GM12878 (cell line): ENCODE data around the gene CAPZB. TPM values are rescaled to one million over a fixed set of nuclear protein-coding genes. Genes with fewer than 3 reads are reported as not detected.

ENCODE experiments used
- ATAC-seq: fragments of 200-7000 bp; cut with Tn5 transposase; 3 replicates; pipeline ENCODE4 v1.9.1; 2020; ENCODE audit warnings: mild to moderate bottlenecking, moderate library complexity
- BruUV-seq: library from RNA; stranded (reverse); fragments of 400-500 nt; replicated peaks from 2 replicates; lab custom pipeline; 2021; lab: Mats Ljungman, UMichigan
- CTCF ChIA-PET: fragments of 300-600 bp; sonication (Branson Sonifier 250); formaldehyde crosslinking; extraction: SDS; loops from one replicate; lab custom pipeline; 2021; ENCODE audit warnings: inconsistent platforms; lab: Yijun Ruan, JAX
- POLR2A ChIA-PET: fragments of 350-600 bp; formaldehyde crosslinking; extraction: SDS; loops from one replicate; lab custom pipeline; 2021; ENCODE audit warnings: inconsistent platforms; lab: Charles Lee
- RAD21 ChIA-PET: fragments of 300-600 bp; sonication (Branson Sonifier 250); formaldehyde crosslinking; loops from one replicate; lab custom pipeline; 2023; ENCODE audit warnings: antibody characterized with exemption; ENCODE audit not compliant: unreplicated experiment; lab: Charles Lee
- SMC1A ChIA-PET: fragments of 300-600 bp; sonication (Branson Sonifier 250); formaldehyde crosslinking; loops from one replicate; lab custom pipeline; 2023; ENCODE audit not compliant: unreplicated experiment, uncharacterized antibody; lab: Charles Lee
- DNase-seq: peaks from one replicate; pipeline ENCODE4 v3.0.0-alpha.2; 2011; ENCODE audit warnings: low read depth, low spot score
- FAIRE-seq: peaks from 3 replicates; lab custom pipeline; 2011; peaks lifted over from hg19 to GRCh38; lab: Jason Lieb, UNC
- H2AFZ ChIP-seq: 2 replicates; pipeline ENCODE4 v1.6.0; 2011; ENCODE audit warnings: low read depth, low read length, control low read depth; ENCODE audit not compliant: control insufficient read depth
- H3K27ac ChIP-seq: 2 replicates; pipeline ENCODE4 v1.5.1; 2011; ENCODE audit warnings: control low read depth; ENCODE audit not compliant: control insufficient read depth, insufficient read depth
- H3K27me3 ChIP-seq, 2 experiments: replicated peaks in 1 of 2; 2 replicates each; pipeline versions ENCODE4 v1.6.0 to v1.6.1; 2011; ENCODE audit warnings: low read length in 1 of 2; ENCODE audit not compliant: control insufficient read depth in 2 of 2, insufficient read depth in 2 of 2
- H3K36me3 ChIP-seq, 2 experiments: 2 replicates each; pipeline ENCODE4 v1.5.1; 2011; ENCODE audit warnings: low read length in 1 of 2; ENCODE audit not compliant: control insufficient read depth in 2 of 2, insufficient read depth in 2 of 2
- H3K4me1 ChIP-seq: 2 replicates; pipeline ENCODE4 v1.6.1; 2011; ENCODE audit warnings: mild to moderate bottlenecking, low read length, moderate library complexity, mixed read lengths; ENCODE audit not compliant: control insufficient read depth, insufficient read depth
- H3K4me2 ChIP-seq: 2 replicates; pipeline ENCODE4 v1.6.0; 2011; ENCODE audit warnings: control low read depth; ENCODE audit not compliant: control insufficient read depth, insufficient read depth
- H3K4me3 ChIP-seq: fragments of 200-600 bp; sonication (generic); 2 replicates; pipeline ENCODE4 v1.5.1; 2016
- H3K79me2 ChIP-seq: 2 replicates; pipeline ENCODE4 v1.6.0; 2011; ENCODE audit warnings: low read length; ENCODE audit not compliant: control insufficient read depth, insufficient read depth
- H3K9ac ChIP-seq: 2 replicates; pipeline ENCODE4 v1.8.0; 2011; ENCODE audit warnings: low read length, control low read depth, mixed read lengths; ENCODE audit not compliant: control insufficient read depth, insufficient read depth
- H3K9me3 ChIP-seq: replicated peaks from 3 replicates; pipeline ENCODE4 v1.5.1; 2011; ENCODE audit warnings: mild to moderate bottlenecking, low read length; ENCODE audit not compliant: control insufficient read depth, insufficient read depth
- H4K20me1 ChIP-seq: 2 replicates; pipeline ENCODE4 v1.6.0; 2011; ENCODE audit not compliant: control insufficient read depth, insufficient read depth
- ATF2 ChIP-seq: IDR thresholded peaks from 2 replicates; pipeline ENCODE4 v1.6.1; 2012; ENCODE audit warnings: low read length, inconsistent platforms
- BRCA1 ChIP-seq: IDR thresholded peaks from 2 replicates; pipeline ENCODE4 v1.6.1; 2011; ENCODE audit warnings: low read depth, low read length, improper control_type of control experiment
- ETV6 ChIP-seq, 2 experiments: fragments of 450-650 bp in 1 of 2; IDR thresholded peaks in 1 of 2; conservative IDR thresholded peaks in 1 of 2; 2 replicates each; pipeline ENCODE4 v1.6.1; 2014; ENCODE audit warnings: antibody characterized with exemption in 1 of 2, borderline replicate concordance in 1 of 2, low read depth in 1 of 2, mild to moderate bottlenecking in 1 of 2, moderate library complexity in 1 of 2
- HCFC1 ChIP-seq: fragments of 150-350 bp; IDR thresholded peaks from 2 replicates; pipeline ENCODE4 v1.6.1; 2014; ENCODE audit warnings: low read length
- HDAC6 ChIP-seq: fragments of 200-600 bp; sonication (generic); IDR thresholded peaks from one replicate; pipeline ENCODE4 v1.8.0; 2017; ENCODE audit warnings: antibody characterized with exemption; ENCODE audit not compliant: unreplicated experiment
- HSF1 ChIP-seq: fragments of 150-350 bp; IDR thresholded peaks from 2 replicates; pipeline ENCODE4 v1.6.1; 2014; ENCODE audit warnings: mild to moderate bottlenecking, low read depth, low read length
- MEF2A ChIP-seq: IDR thresholded peaks from 2 replicates; pipeline ENCODE4 v1.6.1; 2011; ENCODE audit warnings: low read depth, mild to moderate bottlenecking, low read length, moderate library complexity; ENCODE audit not compliant: insufficient read depth
- MXI1 ChIP-seq: fragments of 150-350 bp; IDR thresholded peaks from 2 replicates; pipeline ENCODE4 v1.6.1; 2011; ENCODE audit warnings: low read depth, mild to moderate bottlenecking, inconsistent platforms, low read length, improper control_type of control experiment
- SMAD1 ChIP-seq: fragments of 450-650 bp; IDR thresholded peaks from 2 replicates; pipeline ENCODE4 v1.6.1; 2018; ENCODE audit warnings: mild to moderate bottlenecking, low read depth; ENCODE audit not compliant: partially characterized antibody
- SMARCA5 ChIP-seq: fragments of 450-650 bp; IDR thresholded peaks from 2 replicates; pipeline ENCODE4 v1.6.1; 2017; ENCODE audit warnings: mild to moderate bottlenecking
- SRF ChIP-seq, 2 experiments: IDR thresholded peaks; 2 replicates each; pipeline ENCODE4 v1.6.1; 2011; ENCODE audit warnings: low read depth in 2 of 2, low read length in 2 of 2, mild to moderate bottlenecking in 1 of 2, moderate library complexity in 1 of 2
- TAF1 ChIP-seq: IDR thresholded peaks from 2 replicates; pipeline ENCODE4 v1.6.1; 2011; ENCODE audit warnings: mild to moderate bottlenecking, low read depth, low read length, borderline replicate concordance
- ZNF24 ChIP-seq: fragments of 450-650 bp; IDR thresholded peaks from 2 replicates; pipeline ENCODE4 v1.6.1; 2017; ENCODE audit warnings: antibody characterized with exemption, mild to moderate bottlenecking
- WGBS: methylation state at CpG from one replicate; pipeline ENCODE4 v1.1.6; 2016; ENCODE audit warnings: low lambda C conversion rate; ENCODE audit not compliant: insufficient replicate concordance, insufficient coverage; ENCODE audit errors: missing lambda C conversion rate; 5-methylcytosine and 5-hydroxymethylcytosine counted together
- in situ Hi-C: fragments of 300-500 bp; cut with MboI; formaldehyde crosslinking; loops from 9 replicates; pipeline ENCODE4 v1.14.3; 2018; ENCODE audit warnings: mixed read lengths
- intact Hi-C: fragments of 100-400 bp; cut with micrococcal nuclease; formaldehyde crosslinking; loops from one replicate; pipeline ENCODE4 v1.14.2; 2022; ENCODE audit not compliant: unreplicated experiment
- polyA plus RNA-seq, 11 experiments: library from polyadenylated mRNA; depleted of rRNA in 4 of 11; unstranded in 6 of 11; stranded (reverse) in 5 of 11; fragments of >200 nt; fragmentation: Nextera tagmentation in 4 of 11; fragmentation: Illumina TruSeq in 1 of 11; extraction: Ambion mirVana in 4 of 11; extraction: Trizol in 1 of 11; gene quantifications; 1 replicate in 1 of 11; 2 replicates in 10 of 11; pipeline versions ENCODE4 v1.2.1 to v1.2.3, GENCODE V29; 2011 to 2016; ENCODE audit warnings: inconsistent platforms in 2 of 11, missing spikeins in 2 of 11, low read depth in 1 of 11
- total RNA-seq, 4 experiments: library from RNA; depleted of rRNA in 3 of 4; stranded (reverse); fragments of >200 nt in 3 of 4; fragmentation: Illumina TruSeq in 1 of 4; extraction: Trizol in 1 of 4; gene quantifications; 2 replicates each; pipeline versions ENCODE4 v1.2.1 to v1.2.3, GENCODE V29; 2013 to 2021
- TF ChIP-seq, protein P1 (sequence below), 3 experiments: IDR thresholded peaks in 2 of 3; conservative IDR thresholded peaks in 1 of 3; 2 replicates each; pipeline ENCODE4 v1.5.1; 2011; ENCODE audit warnings: low read depth in 3 of 3, low read length in 3 of 3, mild to moderate bottlenecking in 3 of 3, control low read depth in 2 of 3, moderate library complexity in 2 of 3, inconsistent platforms in 1 of 3, mixed read lengths in 1 of 3; ENCODE audit not compliant: control insufficient read depth in 2 of 3, insufficient read depth in 1 of 3; ENCODE audit errors: extremely low read depth in 1 of 3
- TF ChIP-seq, protein P2 (sequence below): IDR thresholded peaks from 2 replicates; pipeline ENCODE4 v1.6.1; 2012; ENCODE audit warnings: low read depth, low read length, improper control_type of control experiment

CAPZB gene
- total and polyA plus RNA-seq, 10 of the 15 experiments (the other 5 are each of a cell fraction or from before 2014, with no cell fraction given): 104 to 454 (median 213) TPM

GRCh38 chr1:19436716-19437476, 48.4 kb downstream of the CAPZB start:
- ATAC-seq: no peak
- H3K27ac ChIP-seq: no peak overlapping the region
- SMC1A ChIA-PET: interaction anchor here (0.8 kb wide), 1 partner anchor 24 kb away, joined by 3 read pairs; no protein-coding TSS in a partner anchor
- no peak overlapping the region for H3K4me2 ChIP-seq
- in situ Hi-C loops (no loop called here), intact Hi-C loops (no loop called here)
- peaks cover 14 to 18% of the 10 kb centered on the region in 2 experiments; a peak in 3 of 4 replicates for H3K36me3 ChIP-seq
- POLR2A ChIA-PET: interaction anchor here (0.6 kb wide), 1 partner anchor 151 kb away, joined by 5 read pairs; no protein-coding TSS in a partner anchor
- no peaks in the 10 kb centered on the region for H3K27me3 ChIP-seq
- no peak for FAIRE-seq
- 71% methylated on average over 8 of the region's 8 CpGs for WGBS
- RAD21 ChIA-PET: interaction anchor here (1.1 to 1.2 kb wide), 2 partner anchors 40 to 160 kb away, joined by 3 read pairs; a partner anchor contains a TSS
- H3K4me1 ChIP-seq: peaks cover 5% of the 10 kb centered on the region
- DNase-seq: no peak
- H3K9me3 ChIP-seq: no peaks in the 10 kb centered on the region
- CTCF ChIA-PET: interaction anchor here (0.9 to 1.7 kb wide), 5 partner anchors 11 to 214 kb away, joined by 3 to 4 read pairs (median 3); no protein-coding TSS in a partner anchor
- peaks cover 3% of the 10 kb centered on the region; the same call in 1 of the 2 replicates for H4K20me1 ChIP-seq
- no peak overlapping the region for H2AFZ ChIP-seq
- H3K9ac ChIP-seq: no peak overlapping the region
- H3K4me3 ChIP-seq: no peak overlapping the region
- H3K79me2 ChIP-seq: peaks cover 85% of the 10 kb centered on the region
- no TSS peak for BruUV-seq
- TF ChIP-seq ATF2 (no peak), SMARCA5 (no peak), ETV6 (conservative IDR thresholded peaks at IDR 0.05 in 1 of 2, IDR thresholded peaks at IDR 0.05 in 1 of 2; ENCODE audit: borderline replicate concordance in 1 of 2, low read depth in 1 of 2) (no peak), HDAC6 (no peak), HCFC1 (no peak), HSF1 (no peak), MXI1 (no peak), SRF (IDR thresholded peaks at IDR 0.05; ENCODE audit: low read depth in 2 of 2, low read length in 2 of 2) (no peak), TAF1 (no peak), SMAD1 (no peak), ZNF24 (no peak), BRCA1 (no peak), MEF2A (no peak)
- TF ChIP-seq, protein P1, sequence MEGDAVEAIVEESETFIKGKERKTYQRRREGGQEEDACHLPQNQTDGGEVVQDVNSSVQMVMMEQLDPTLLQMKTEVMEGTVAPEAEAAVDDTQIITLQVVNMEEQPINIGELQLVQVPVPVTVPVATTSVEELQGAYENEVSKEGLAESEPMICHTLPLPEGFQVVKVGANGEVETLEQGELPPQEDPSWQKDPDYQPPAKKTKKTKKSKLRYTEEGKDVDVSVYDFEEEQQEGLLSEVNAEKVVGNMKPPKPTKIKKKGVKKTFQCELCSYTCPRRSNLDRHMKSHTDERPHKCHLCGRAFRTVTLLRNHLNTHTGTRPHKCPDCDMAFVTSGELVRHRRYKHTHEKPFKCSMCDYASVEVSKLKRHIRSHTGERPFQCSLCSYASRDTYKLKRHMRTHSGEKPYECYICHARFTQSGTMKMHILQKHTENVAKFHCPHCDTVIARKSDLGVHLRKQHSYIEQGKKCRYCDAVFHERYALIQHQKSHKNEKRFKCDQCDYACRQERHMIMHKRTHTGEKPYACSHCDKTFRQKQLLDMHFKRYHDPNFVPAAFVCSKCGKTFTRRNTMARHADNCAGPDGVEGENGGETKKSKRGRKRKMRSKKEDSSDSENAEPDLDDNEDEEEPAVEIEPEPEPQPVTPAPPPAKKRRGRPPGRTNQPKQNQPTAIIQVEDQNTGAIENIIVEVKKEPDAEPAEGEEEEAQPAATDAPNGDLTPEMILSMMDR (IDR thresholded peaks at IDR 0.05 in 2 of 3, conservative IDR thresholded peaks at IDR 0.05 in 1 of 3; ENCODE audit: control insufficient read depth in 2 of 3, extremely low read depth in 1 of 3, insufficient read depth in 1 of 3, low read depth in 3 of 3, low read length in 3 of 3): no peak
- TF ChIP-seq, protein P2, sequence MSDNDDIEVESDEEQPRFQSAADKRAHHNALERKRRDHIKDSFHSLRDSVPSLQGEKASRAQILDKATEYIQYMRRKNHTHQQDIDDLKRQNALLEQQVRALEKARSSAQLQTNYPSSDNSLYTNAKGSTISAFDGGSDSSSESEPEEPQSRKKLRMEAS: no peak
